ENCODE measurements around the gene KRT78. TPM values are rescaled to one million over a fixed set of nuclear protein-coding genes. Genes with fewer than 3 reads are reported as not detected.

Gene KRT78
- polyA plus RNA-seq, 3 donors = not detected

- no peak overlapping the region for H3K27ac ChIP-seq (ENCODE audit: low read depth in 1 of 2, low read length in 2 of 2)
- H4K20me1 ChIP-seq (ENCODE audit: insufficient read depth, low read length) = no peaks in the 10 kb centered on the region
- intact Hi-C loops (cut with micrococcal nuclease) = no loop called here
- no peak overlapping the region for H3K9ac ChIP-seq (ENCODE audit: insufficient read depth, low read length, poor library complexity, severe bottlenecking)
- H3K4me3 ChIP-seq (replicated peaks in 1 of 3; ENCODE audit: low read depth in 2 of 3, low read length in 3 of 3) = no peak overlapping the region
- H3K27me3 Mint-ChIP-seq (ENCODE audit: low read depth in 3 of 3) = peaks cover 4 to 7% (median 6%) of the 10 kb centered on the region in 3 donors
- H3K9me3 Mint-ChIP-seq = peaks cover 0 to 2% (median 0%) of the 10 kb centered on the region in 7 donors
- H3K36me3 Mint-ChIP-seq = no peaks in the 10 kb centered on the region
- no peak overlapping the region for H2AFZ ChIP-seq (ENCODE audit: insufficient read depth, low read depth, low read length, poor library complexity, severe bottlenecking)
- H3K36me3 ChIP-seq (replicated peaks in 1 of 2; ENCODE audit: control insufficient read depth in 1 of 2, insufficient read depth in 2 of 2, low read length in 2 of 2) = no peaks in the 10 kb centered on the region
- H3K4me2 ChIP-seq (replicated peaks; ENCODE audit: extremely low read depth, low read length, poor library complexity, severe bottlenecking) = no peak overlapping the region
- no peak overlapping the region for H3K4me3 Mint-ChIP-seq
- H3K27ac Mint-ChIP-seq = no peak overlapping the region
- H3K9me3 ChIP-seq (replicated peaks in 1 of 2; ENCODE audit: control insufficient read depth in 1 of 2, insufficient read depth in 1 of 2, low read length in 2 of 2) = no peaks in the 10 kb centered on the region
- H3K79me2 ChIP-seq (ENCODE audit: insufficient read depth, low read length) = no peaks in the 10 kb centered on the region
- H3K27me3 ChIP-seq (ENCODE audit: control insufficient read depth in 2 of 2, insufficient read depth in 2 of 2, low read length in 2 of 2) = no peaks in the 10 kb centered on the region
- peaks cover 4% of the 10 kb centered on the region for H3K4me1 Mint-ChIP-seq
- 100% methylated on average over 1 of the region's 7 CpGs for WGBS (ENCODE audit: insufficient coverage)
- no peak for TF ChIP-seq CTCF (IDR thresholded peaks at IDR 0.05)
- DNase-seq = no peak
- H3K4me1 ChIP-seq (ENCODE audit: control insufficient read depth in 1 of 2, insufficient read depth in 2 of 2, low read length in 2 of 2) = no peaks in the 10 kb centered on the region
Observed at GRCh38 chr12:52892207-52892852, 43.5 kb upstream of the KRT78 start.

GRCh38 chr12:52891044-52891443 is 42.2 kb upstream of the KRT78 start:
- Histone ChIP-seq H3K9me3 (replicated peaks in 1 of 2; ENCODE audit: control insufficient read depth in 1 of 2, insufficient read depth in 1 of 2, low read length in 2 of 2) (no peaks in the 10 kb centered on the region), H3K36me3 (replicated peaks in 1 of 2; ENCODE audit: control insufficient read depth in 1 of 2, insufficient read depth in 2 of 2, low read length in 2 of 2) (no peaks in the 10 kb centered on the region), H3K4me3 (replicated peaks in 1 of 3; ENCODE audit: low read depth in 2 of 3, low read length in 3 of 3) (no peak overlapping the region), H3K9ac (ENCODE audit: insufficient read depth, low read length, poor library complexity, severe bottlenecking) (no peak overlapping the region), H3K79me2 (ENCODE audit: insufficient read depth, low read length) (no peaks in the 10 kb centered on the region), H3K4me2 (replicated peaks; ENCODE audit: extremely low read depth, low read length, poor library complexity, severe bottlenecking) (no peak overlapping the region), H3K27ac (ENCODE audit: low read depth in 1 of 2, low read length in 2 of 2) (no peak overlapping the region), H3K27me3 (ENCODE audit: control insufficient read depth in 2 of 2, insufficient read depth in 2 of 2, low read length in 2 of 2) (no peaks in the 10 kb centered on the region), H4K20me1 (ENCODE audit: insufficient read depth, low read length) (no peaks in the 10 kb centered on the region), H3K4me1 (ENCODE audit: control insufficient read depth in 1 of 2, insufficient read depth in 2 of 2, low read length in 2 of 2) (no peaks in the 10 kb centered on the region), H2AFZ (ENCODE audit: insufficient read depth, low read depth, low read length, poor library complexity, severe bottlenecking) (no peak overlapping the region)
- no peak for TF ChIP-seq CTCF (IDR thresholded peaks at IDR 0.05)
- Mint-ChIP-seq H3K4me3 (no peak overlapping the region), H3K9me3 (peaks cover 0 to 2% (median 0%) of the 10 kb centered on the region in 7 donors), H3K36me3 (no peaks in the 10 kb centered on the region), H3K27ac (no peak overlapping the region), H3K4me1 (peaks cover 4% of the 10 kb centered on the region), H3K27me3 (ENCODE audit: low read depth in 3 of 3) (peaks cover 2 to 11% (median 4%) of the 10 kb centered on the region in 3 donors)
- DNase-seq = no peak
- intact Hi-C loops (cut with micrococcal nuclease) = no loop called here
- no CpG with 5 or more reads among the region's 2 CpGs for WGBS (ENCODE audit: insufficient coverage)

All from CD14-positive monocyte (primary cell).